Liver (tissue), 9 donors: ENCODE results near the gene ADISSP. TPM values are rescaled to one million over a fixed set of nuclear protein-coding genes. Genes with fewer than 3 reads are reported as not detected.

Experiments
- DNase-seq: peaks from one replicate; pipeline ENCODE4 v3.0.0-alpha.2; 2017; ENCODE audit warnings: low spot score
- H3K27ac ChIP-seq, 2 donors: one replicate each; pipeline ENCODE4 v1.7.0; 2013; ENCODE audit warnings: inconsistent platforms in 2 of 2, low read length in 2 of 2, control low read depth in 1 of 2, low read depth in 1 of 2, mild to moderate bottlenecking in 1 of 2
- H3K27me3 ChIP-seq, 4 donors: one replicate each; pipeline versions ENCODE4 v1.6.1 to v1.7.0; 2013; ENCODE audit warnings: low read length in 3 of 4, inconsistent platforms in 1 of 4, mild to moderate bottlenecking in 1 of 4, moderate library complexity in 1 of 4; ENCODE audit not compliant: control insufficient read depth in 4 of 4, insufficient read depth in 4 of 4
- H3K36me3 ChIP-seq, 4 donors: one replicate each; pipeline versions ENCODE4 v1.6.1 to v1.7.0; 2013; ENCODE audit warnings: low read length in 3 of 4, mild to moderate bottlenecking in 3 of 4, low read depth in 1 of 4, moderate library complexity in 1 of 4; ENCODE audit not compliant: control insufficient read depth in 4 of 4, insufficient read depth in 3 of 4
- H3K4me1 ChIP-seq, 4 donors: one replicate each; pipeline versions ENCODE4 v1.6.1 to v1.7.0; 2013; ENCODE audit warnings: low read length in 3 of 4, mild to moderate bottlenecking in 3 of 4, moderate library complexity in 1 of 4; ENCODE audit not compliant: control insufficient read depth in 4 of 4, insufficient read depth in 4 of 4
- H3K4me3 ChIP-seq, 3 donors: one replicate each; pipeline versions ENCODE4 v1.6.1 to v1.7.0; 2013; ENCODE audit warnings: low read length in 3 of 3, control low read depth in 1 of 3, low read depth in 1 of 3, mild to moderate bottlenecking in 1 of 3
- H3K9ac ChIP-seq, 2 donors: one replicate each; pipeline ENCODE4 v1.7.0; 2013; ENCODE audit warnings: low read length in 2 of 2, mild to moderate bottlenecking in 2 of 2, moderate library complexity in 2 of 2, control low read depth in 1 of 2, low read depth in 1 of 2
- H3K9me3 ChIP-seq, 4 donors: one replicate each; pipeline versions ENCODE4 v1.6.1 to v1.7.0; 2013; ENCODE audit warnings: low read length in 3 of 4; ENCODE audit not compliant: control insufficient read depth in 4 of 4
- ATF3 ChIP-seq: IDR thresholded peaks from 2 replicates; pipeline ENCODE4 v1.6.1; 2016; ENCODE audit warnings: antibody characterized with exemption
- EGR1 ChIP-seq, 2 donors: IDR thresholded peaks; 2 replicates each; pipeline ENCODE4 v1.6.1; 2016 to 2018; ENCODE audit warnings: antibody characterized with exemption in 2 of 2, low read depth in 2 of 2
- FOXA1 ChIP-seq: IDR thresholded peaks from 2 replicates; pipeline ENCODE4 v1.6.1; 2016; ENCODE audit warnings: antibody characterized with exemption
- FOXA2 ChIP-seq: IDR thresholded peaks from 2 replicates; pipeline ENCODE4 v1.6.1; 2016; ENCODE audit warnings: antibody characterized with exemption
- GABPA ChIP-seq, 2 donors: IDR thresholded peaks in 1 of 2; conservative IDR thresholded peaks in 1 of 2; 2 replicates each; pipeline ENCODE4 v1.6.1; 2016; ENCODE audit warnings: antibody characterized with exemption in 2 of 2, mild to moderate bottlenecking in 1 of 2, moderate library complexity in 1 of 2
- HNF4A ChIP-seq, 2 donors: conservative IDR thresholded peaks; 2 replicates each; pipeline ENCODE4 v1.6.1; 2016; ENCODE audit warnings: antibody characterized with exemption in 2 of 2, mild to moderate bottlenecking in 2 of 2
- HNF4G ChIP-seq: IDR thresholded peaks from 2 replicates; pipeline ENCODE4 v1.6.1; 2016; ENCODE audit warnings: antibody characterized with exemption
- JUND ChIP-seq, 2 donors: IDR thresholded peaks; 2 replicates each; pipeline ENCODE4 v1.6.1; 2016; ENCODE audit warnings: antibody characterized with exemption in 2 of 2
- MAX ChIP-seq: IDR thresholded peaks from 2 replicates; pipeline ENCODE4 v1.6.1; 2016; ENCODE audit warnings: antibody characterized with exemption
- NR2F2 ChIP-seq: IDR thresholded peaks from 2 replicates; pipeline ENCODE4 v1.6.1; 2016; ENCODE audit warnings: antibody characterized with exemption
- RAD21 ChIP-seq, 2 donors: IDR thresholded peaks; 2 replicates each; pipeline ENCODE4 v1.6.1; 2016; ENCODE audit warnings: antibody characterized with exemption in 2 of 2, mild to moderate bottlenecking in 2 of 2
- REST ChIP-seq: IDR thresholded peaks from 2 replicates; pipeline ENCODE4 v1.6.1; 2016; ENCODE audit warnings: antibody characterized with exemption, mild to moderate bottlenecking
- RXRA ChIP-seq, 2 donors: IDR thresholded peaks; 2 replicates each; pipeline ENCODE4 v1.6.1; 2017 to 2018; ENCODE audit warnings: antibody characterized with exemption in 2 of 2, mild to moderate bottlenecking in 1 of 2
- SP1 ChIP-seq: IDR thresholded peaks from 2 replicates; pipeline ENCODE4 v1.6.1; 2018; ENCODE audit warnings: antibody characterized with exemption, mild to moderate bottlenecking
- TAF1 ChIP-seq: conservative IDR thresholded peaks from 2 replicates; pipeline ENCODE4 v1.6.1; 2016; ENCODE audit warnings: antibody characterized with exemption, mild to moderate bottlenecking
- YY1 ChIP-seq: IDR thresholded peaks from 2 replicates; pipeline ENCODE4 v1.6.1; 2016; ENCODE audit warnings: antibody characterized with exemption, mild to moderate bottlenecking
- ZBTB33 ChIP-seq: IDR thresholded peaks from 2 replicates; pipeline ENCODE4 v1.6.1; 2016; ENCODE audit warnings: antibody characterized with exemption
- WGBS: extraction: QIAGEN DNeasy Blood & Tissue Kit; methylation state at CpG from one replicate; pipeline ENCODE4 v1.1.7; 2013; 5-methylcytosine and 5-hydroxymethylcytosine counted together
- polyA plus RNA-seq, 2 donors: library from polyadenylated mRNA; stranded (reverse) in 1 of 2; unstranded in 1 of 2; fragments of 200-250 nt in 1 of 2; fragments of >200 nt in 1 of 2; fragmentation: Nextera tagmentation in 1 of 2; extraction: Ambion mirVana in 1 of 2; gene quantifications; one replicate each; pipeline versions ENCODE4 v1.2.1 to v1.2.3, GENCODE V29; 2013 to 2015
- total RNA-seq, 2 donors: library from RNA; depleted of rRNA; stranded (reverse); fragments of >200 nt; gene quantifications; one replicate each; pipeline ENCODE4 v1.2.3, GENCODE V29; 2014
- TF ChIP-seq, protein P1 (sequence below): fragments of 150-350 bp; IDR thresholded peaks from 2 replicates; pipeline ENCODE4 v1.5.1; 2017; ENCODE audit warnings: improper control_type of control experiment, low read depth, low read length; ENCODE audit not compliant: missing input control
- donor health status: healthy.
- donor health status: healthy.
- donor health status: healthy.
- donor health status: healthy.
- donor health status: healthy.

The ADISSP gene
- total and polyA plus RNA-seq, 4 donors = 3.8 to 27.3 (median 10.4) TPM

DNA sequence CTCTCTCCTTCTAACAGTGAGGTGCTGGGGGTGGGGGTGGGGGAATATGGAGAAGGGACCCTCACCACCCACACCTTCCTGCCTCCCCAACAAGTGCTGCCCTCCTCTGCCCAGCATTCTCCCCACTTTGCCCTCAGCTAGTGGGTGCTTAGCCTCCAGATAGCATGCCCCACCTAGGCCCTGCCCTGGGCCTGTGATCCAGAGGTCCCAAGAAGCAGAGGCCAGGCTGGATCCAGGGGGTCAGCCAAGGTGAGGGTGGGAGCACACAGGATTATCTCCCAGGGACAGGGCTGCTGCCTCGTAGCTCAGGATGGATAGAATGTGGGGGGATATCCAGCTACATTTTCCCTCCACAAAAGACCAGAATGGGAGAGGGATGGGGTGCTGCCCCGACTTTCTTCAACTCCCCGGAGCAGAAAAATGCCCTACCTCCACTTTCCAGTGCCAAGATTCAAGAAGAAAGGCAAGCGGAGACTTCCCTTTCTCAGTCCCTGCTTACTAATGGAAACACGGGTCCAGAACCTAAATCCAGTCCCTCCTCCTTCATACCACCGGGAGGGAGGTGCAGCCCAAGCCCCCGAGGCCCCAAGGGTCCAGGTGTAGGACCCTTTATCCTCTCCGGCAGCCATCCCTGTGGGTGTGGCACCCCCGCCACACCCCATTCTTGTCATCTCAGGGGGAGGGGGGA is 987 bp downstream of the ADISSP start:
- Histone ChIP-seq H3K27ac (no peak overlapping the region), H3K36me3 (no peaks in the 10 kb centered on the region), H3K9me3 (no peaks in the 10 kb centered on the region), H3K4me3 (peak overlapping the region in 1 of 3 donors; percentile 58), H3K27me3 (no peaks in the 10 kb centered on the region), H3K4me1 (peaks cover 3 to 19% (median 14%) of the 10 kb centered on the region in 4 donors), H3K9ac (no peak overlapping the region)
- WGBS = 58% methylated on average over 9 of the region's 9 CpGs
- DNase-seq = peak; percentile 62
- TF ChIP-seq HNF4G = no peak
- no peak for TF ChIP-seq MAX
- no peak for TF ChIP-seq RXRA (IDR thresholded peaks at IDR 0.05)
- TF ChIP-seq EGR1 (IDR thresholded peaks at IDR 0.05; ENCODE audit: low read depth in 2 of 2) = no peak
- TF ChIP-seq, protein P1, sequence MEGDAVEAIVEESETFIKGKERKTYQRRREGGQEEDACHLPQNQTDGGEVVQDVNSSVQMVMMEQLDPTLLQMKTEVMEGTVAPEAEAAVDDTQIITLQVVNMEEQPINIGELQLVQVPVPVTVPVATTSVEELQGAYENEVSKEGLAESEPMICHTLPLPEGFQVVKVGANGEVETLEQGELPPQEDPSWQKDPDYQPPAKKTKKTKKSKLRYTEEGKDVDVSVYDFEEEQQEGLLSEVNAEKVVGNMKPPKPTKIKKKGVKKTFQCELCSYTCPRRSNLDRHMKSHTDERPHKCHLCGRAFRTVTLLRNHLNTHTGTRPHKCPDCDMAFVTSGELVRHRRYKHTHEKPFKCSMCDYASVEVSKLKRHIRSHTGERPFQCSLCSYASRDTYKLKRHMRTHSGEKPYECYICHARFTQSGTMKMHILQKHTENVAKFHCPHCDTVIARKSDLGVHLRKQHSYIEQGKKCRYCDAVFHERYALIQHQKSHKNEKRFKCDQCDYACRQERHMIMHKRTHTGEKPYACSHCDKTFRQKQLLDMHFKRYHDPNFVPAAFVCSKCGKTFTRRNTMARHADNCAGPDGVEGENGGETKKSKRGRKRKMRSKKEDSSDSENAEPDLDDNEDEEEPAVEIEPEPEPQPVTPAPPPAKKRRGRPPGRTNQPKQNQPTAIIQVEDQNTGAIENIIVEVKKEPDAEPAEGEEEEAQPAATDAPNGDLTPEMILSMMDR = no peak
- no peak for TF ChIP-seq FOXA1
- TF ChIP-seq NR2F2 = no peak
- TF ChIP-seq ATF3 = no peak
- no peak for TF ChIP-seq FOXA2
- no peak for TF ChIP-seq REST
- no peak for TF ChIP-seq YY1
- no peak for TF ChIP-seq RAD21 (IDR thresholded peaks at IDR 0.05)
- TF ChIP-seq ZBTB33 = no peak
- no peak for TF ChIP-seq TAF1
- no peak for TF ChIP-seq SP1
- TF ChIP-seq JUND (IDR thresholded peaks at IDR 0.05) = no peak
- TF ChIP-seq HNF4A (conservative IDR thresholded peaks at IDR 0.05) = no peak
- TF ChIP-seq GABPA (IDR thresholded peaks at IDR 0.05 in 1 of 2, conservative IDR thresholded peaks at IDR 0.05 in 1 of 2) = no peak
